OCI-LY7 (cell line): ENCODE results near the gene SLC27A1. TPM values are rescaled to one million over a fixed set of nuclear protein-coding genes. Genes with fewer than 3 reads are reported as not detected.

ENCODE experiments used
- BruUV-seq: library from RNA; stranded (reverse); fragments of 400-500 nt; replicated peaks from 2 replicates; lab custom pipeline; 2021; lab: Mats Ljungman, UMichigan
- CTCF ChIA-PET: fragments of 300-600 bp; sonication (Branson Sonifier 250); formaldehyde crosslinking; loops from one replicate; lab custom pipeline; 2022; ENCODE audit warnings: antibody characterized with exemption; ENCODE audit not compliant: unreplicated experiment; lab: Charles Lee
- POLR2A ChIA-PET: fragments of 300-600 bp; sonication (Branson Sonifier 250); formaldehyde crosslinking; loops from one replicate; lab custom pipeline; 2022; ENCODE audit warnings: antibody characterized with exemption; lab: Charles Lee
- DNase-seq: peaks from one replicate; pipeline ENCODE4 v3.0.0-alpha.2; 2015; ENCODE audit warnings: low spot score
- H2AFZ ChIP-seq: fragments of 200-600 bp; sonication (generic), shearing (Covaris generic); 2 replicates; pipeline ENCODE4 v1.6.1; 2014; ENCODE audit warnings: mild to moderate bottlenecking, antibody characterized with exemption, low read length, moderate library complexity
- H3K27ac ChIP-seq: fragments of 200-600 bp; sonication (generic); 2 replicates; pipeline ENCODE4 v1.5.1; 2014; ENCODE audit warnings: mixed run types, low read depth, mild to moderate bottlenecking, moderate library complexity, low read length, inconsistent platforms; ENCODE audit not compliant: poor library complexity, severe bottlenecking
- H3K36me3 ChIP-seq: fragments of 200-600 bp; sonication (generic); 2 replicates; pipeline ENCODE4 v1.6.1; 2014; ENCODE audit warnings: mild to moderate bottlenecking, antibody characterized with exemption, low read length, moderate library complexity, mixed read lengths; ENCODE audit not compliant: insufficient read depth
- H3K4me1 ChIP-seq: fragments of 200-600 bp; sonication (generic); 2 replicates; pipeline ENCODE4 v1.5.1; 2014; ENCODE audit warnings: mild to moderate bottlenecking, low read length; ENCODE audit not compliant: insufficient read depth, poor library complexity, severe bottlenecking
- H3K4me2 ChIP-seq: fragments of 200-600 bp; sonication (generic); 2 replicates; pipeline ENCODE4 v1.6.1; 2014; ENCODE audit warnings: mild to moderate bottlenecking, low read length
- H3K4me3 ChIP-seq: fragments of 200-600 bp; sonication (generic); 2 replicates; pipeline ENCODE4 v1.5.1; 2014; ENCODE audit warnings: mild to moderate bottlenecking, low read depth, low read length; ENCODE audit not compliant: poor library complexity, severe bottlenecking
- H3K79me2 ChIP-seq: fragments of 200-600 bp; sonication (generic); 2 replicates; pipeline ENCODE4 v1.6.1; 2016; ENCODE audit warnings: low read depth, mild to moderate bottlenecking, low read length, moderate library complexity, mixed read lengths; ENCODE audit not compliant: insufficient read depth
- H3K9me2 ChIP-seq: fragments of 200-600 bp; sonication (generic); 2 replicates; pipeline ENCODE4 v1.6.1; 2016; ENCODE audit warnings: mild to moderate bottlenecking, low read length, mixed read lengths; ENCODE audit not compliant: insufficient read depth
- H3K9me3 ChIP-seq: fragments of 200-600 bp; sonication (generic); 2 replicates; pipeline ENCODE4 v1.6.1; 2014; ENCODE audit warnings: mild to moderate bottlenecking, mixed run types, low read length, mixed read lengths
- H4K20me1 ChIP-seq: fragments of 200-600 bp; sonication (generic); 2 replicates; pipeline ENCODE4 v1.6.1; 2014; ENCODE audit warnings: mild to moderate bottlenecking, antibody characterized with exemption, low read length, moderate library complexity, mixed read lengths; ENCODE audit not compliant: insufficient read depth
- CTCF ChIP-seq: fragments of 200-600 bp; sonication (generic); conservative IDR thresholded peaks from 2 replicates; pipeline ENCODE4 v1.5.1; 2014; ENCODE audit warnings: mild to moderate bottlenecking, antibody characterized with exemption, low read length, moderate library complexity, mixed read lengths
- EZH2phosphoT487 ChIP-seq: fragments of 200-600 bp; sonication (generic); IDR thresholded peaks from 2 replicates; pipeline ENCODE4 v1.6.1; 2018; ENCODE audit warnings: low read depth, borderline replicate concordance, mild to moderate bottlenecking, mixed run types, antibody characterized with exemption, low read length, moderate library complexity, mixed read lengths
- intact Hi-C: fragments of 100-400 bp; cut with micrococcal nuclease; formaldehyde crosslinking; loops from one replicate; pipeline ENCODE4 v1.10.0; 2022; ENCODE audit not compliant: unreplicated experiment
- total RNA-seq, 2 experiments: library from RNA; depleted of rRNA in 1 of 2; stranded (reverse); fragments of >200 nt in 1 of 2; shearing (Covaris generic) in 1 of 2; gene quantifications; 2 replicates each; pipeline ENCODE4 v1.2.3, GENCODE V29; 2014 to 2022

The SLC27A1 gene
- total RNA-seq, 2 experiments from 2014 or later, result 2.5 to 3.2 TPM

GRCh38 chr19:17486545-17487240, 16.4 kb downstream of the SLC27A1 start:
- TF ChIP-seq EZH2phosphoT487 (no peak), CTCF (no peak)
- H3K9me2 ChIP-seq, result no peaks in the 10 kb centered on the region
- H3K36me3 ChIP-seq, result no peaks in the 10 kb centered on the region
- DNase-seq, result no peak
- H2AFZ ChIP-seq, result no peak overlapping the region
- H3K4me2 ChIP-seq, result no peak overlapping the region
- no TSS peak for BruUV-seq
- H3K9me3 ChIP-seq, result no peaks in the 10 kb centered on the region
- POLR2A ChIA-PET, result no interaction called here
- H3K4me3 ChIP-seq, result no peak overlapping the region
- no peak overlapping the region for H3K27ac ChIP-seq
- no peaks in the 10 kb centered on the region for H3K79me2 ChIP-seq
- H3K4me1 ChIP-seq, result peaks cover 26% of the 10 kb centered on the region
- intact Hi-C loops, result no loop called here
- CTCF ChIA-PET, result no interaction called here
- no peaks in the 10 kb centered on the region for H4K20me1 ChIP-seq

GRCh38 chr19:17487284-17488121, 17.2 kb downstream of the SLC27A1 start:
- Histone ChIP-seq H3K9me3 (no peaks in the 10 kb centered on the region), H3K4me1 (peaks cover 26% of the 10 kb centered on the region), H3K4me2 (no peak overlapping the region), H3K4me3 (no peak overlapping the region), H3K9me2 (no peaks in the 10 kb centered on the region), H3K79me2 (no peaks in the 10 kb centered on the region), H2AFZ (no peak overlapping the region), H3K27ac (no peak overlapping the region), H4K20me1 (no peaks in the 10 kb centered on the region), H3K36me3 (no peaks in the 10 kb centered on the region)
- intact Hi-C loops, result no loop called here
- ChIA-PET CTCF (no interaction called here), POLR2A (interaction anchor here (0.7 kb wide), 1 partner anchor 123 kb away, joined by 3 read pairs; no protein-coding TSS in a partner anchor)
- DNase-seq, result no peak
- no TSS peak for BruUV-seq
- TF ChIP-seq CTCF (no peak), EZH2phosphoT487 (no peak)
